H9 (cell line): ENCODE results near the gene RBP4. TPM values are rescaled to one million over a fixed set of nuclear protein-coding genes. Genes with fewer than 3 reads are reported as not detected.

Source experiments
- DNase-seq: peaks from one replicate; pipeline ENCODE4 v3.0.0-alpha.2; 2017
- H2AFZ ChIP-seq: one replicate; pipeline ENCODE4 v1.6.1; 2013; ENCODE audit warnings: mild to moderate bottlenecking, low read length, control low read depth, moderate library complexity
- H2AK5ac ChIP-seq: 2 replicates; pipeline ENCODE4 v1.6.1; 2013; ENCODE audit warnings: low read length, control low read depth, mixed read lengths; ENCODE audit not compliant: insufficient read length
- H2BK120ac ChIP-seq: one replicate; pipeline ENCODE4 v1.6.1; 2013; ENCODE audit warnings: low read depth, mild to moderate bottlenecking, low read length, control low read depth, inconsistent platforms; ENCODE audit not compliant: poor library complexity, severe bottlenecking
- H2BK12ac ChIP-seq: 2 replicates; pipeline ENCODE4 v1.6.1; 2013; ENCODE audit warnings: low read length, control low read depth, mixed read lengths, low read depth; ENCODE audit not compliant: insufficient read length
- H2BK15ac ChIP-seq: 2 replicates; pipeline ENCODE4 v1.6.1; 2013; ENCODE audit warnings: low read depth, low read length, control low read depth
- H2BK20ac ChIP-seq: one replicate; pipeline ENCODE4 v1.6.1; 2013; ENCODE audit warnings: low read depth, mild to moderate bottlenecking, low read length, control low read depth, inconsistent platforms; ENCODE audit not compliant: poor library complexity, severe bottlenecking
- H2BK5ac ChIP-seq: 2 replicates; pipeline ENCODE4 v1.6.1; 2013; ENCODE audit warnings: low read length, control low read depth, mixed read lengths; ENCODE audit not compliant: insufficient read length
- H3K14ac ChIP-seq: 2 replicates; pipeline ENCODE4 v1.6.1; 2013; ENCODE audit warnings: low read length, control low read depth; ENCODE audit not compliant: insufficient read depth
- H3K18ac ChIP-seq: 2 replicates; pipeline ENCODE4 v1.6.1; 2013; ENCODE audit warnings: low read depth, mild to moderate bottlenecking, mixed read lengths, low read length, control low read depth; ENCODE audit not compliant: insufficient read length
- H3K23ac ChIP-seq: 2 replicates; pipeline ENCODE4 v1.6.1; 2013; ENCODE audit warnings: low read length, control low read depth, mixed read lengths, low read depth; ENCODE audit not compliant: insufficient read length
- H3K23me2 ChIP-seq: 2 replicates; pipeline ENCODE4 v1.6.1; 2013; ENCODE audit warnings: low read depth, mild to moderate bottlenecking, mixed read lengths, low read length, control low read depth; ENCODE audit not compliant: insufficient read length, poor library complexity, severe bottlenecking
- H3K27ac ChIP-seq: 2 replicates; pipeline ENCODE4 v1.5.1; 2013; ENCODE audit warnings: low read length, control low read depth, mixed read lengths, low read depth; ENCODE audit not compliant: insufficient read length
- H3K27me3 ChIP-seq: 2 replicates; pipeline ENCODE4 v1.6.1; 2013; ENCODE audit warnings: low read length, control low read depth, inconsistent platforms; ENCODE audit not compliant: insufficient read depth
- H3K4ac ChIP-seq: 2 replicates; pipeline ENCODE4 v1.6.1; 2013; ENCODE audit warnings: low read depth, mild to moderate bottlenecking, control low read depth, inconsistent platforms, low read length, moderate library complexity
- H3K4me1 ChIP-seq: 2 replicates; pipeline ENCODE4 v1.6.1; 2013; ENCODE audit warnings: low read length, control low read depth, inconsistent platforms; ENCODE audit not compliant: insufficient read depth
- H3K4me2 ChIP-seq: 2 replicates; pipeline ENCODE4 v1.6.1; 2013; ENCODE audit warnings: low read length, control low read depth, mixed read lengths; ENCODE audit not compliant: insufficient read length, insufficient read depth
- H3K56ac ChIP-seq: 2 replicates; pipeline ENCODE4 v1.6.1; 2013; ENCODE audit warnings: low read depth, mild to moderate bottlenecking, mixed read lengths, low read length, control low read depth; ENCODE audit not compliant: insufficient read length
- H3K79me1 ChIP-seq: 2 replicates; pipeline ENCODE4 v1.6.1; 2013; ENCODE audit warnings: low read depth, mild to moderate bottlenecking, moderate library complexity, low read length, control low read depth, inconsistent platforms; ENCODE audit not compliant: insufficient read depth, poor library complexity, severe bottlenecking
- H3K79me2 ChIP-seq: 2 replicates; pipeline ENCODE4 v1.6.1; 2013; ENCODE audit warnings: low read length, control low read depth, inconsistent platforms; ENCODE audit not compliant: insufficient read depth
- H3K9ac ChIP-seq: 2 replicates; pipeline ENCODE4 v1.6.1; 2013; ENCODE audit warnings: low read length, control low read depth, mixed read lengths; ENCODE audit not compliant: insufficient read length; ENCODE audit errors: extremely low read depth
- H3K9me3 ChIP-seq: one replicate; pipeline ENCODE4 v1.6.1; 2013; ENCODE audit warnings: low read depth, low read length, inconsistent platforms; ENCODE audit not compliant: control insufficient read depth
- H3T11ph ChIP-seq: one replicate; pipeline ENCODE4 v1.6.1; 2013; ENCODE audit warnings: mild to moderate bottlenecking, low read length, control low read depth, inconsistent platforms
- H4K20me1 ChIP-seq: one replicate; pipeline ENCODE4 v1.6.1; 2013; ENCODE audit not compliant: control insufficient read depth, insufficient read length, insufficient read depth
- H4K5ac ChIP-seq: 2 replicates; pipeline ENCODE4 v1.6.1; 2013; ENCODE audit warnings: low read depth, mild to moderate bottlenecking, mixed read lengths, low read length, control low read depth; ENCODE audit not compliant: insufficient read length
- H4K8ac ChIP-seq: replicated peaks from 2 replicates; pipeline ENCODE4 v1.6.1; 2013; ENCODE audit warnings: low read length, control low read depth, mixed read lengths, low read depth; ENCODE audit not compliant: insufficient read length
- H4K91ac ChIP-seq: 2 replicates; pipeline ENCODE4 v1.6.1; 2013; ENCODE audit warnings: low read depth, mild to moderate bottlenecking, moderate library complexity, mixed read lengths, low read length, control low read depth; ENCODE audit not compliant: insufficient read length
- H3K27ac Mint-ChIP-seq, 3 experiments: 2 replicates in 2 of 3; 3 replicates in 1 of 3; pipeline ENCODE4 v1.8.0; 2020 to 2021; ENCODE audit warnings: mixed read lengths in 3 of 3, mild to moderate bottlenecking in 1 of 3, moderate library complexity in 1 of 3
- H3K27me3 Mint-ChIP-seq: 2 replicates; pipeline ENCODE4 v1.8.0; 2021; ENCODE audit warnings: low read depth, mild to moderate bottlenecking, moderate library complexity, mixed read lengths
- H3K36me3 Mint-ChIP-seq, 3 experiments: 2 replicates in 2 of 3; 3 replicates in 1 of 3; pipeline ENCODE4 v1.8.0; 2020 to 2021; ENCODE audit warnings: low read depth in 3 of 3, mixed read lengths in 3 of 3; ENCODE audit not compliant: insufficient read depth in 1 of 3
- H3K4me1 Mint-ChIP-seq, 2 experiments: 2 replicates each; pipeline ENCODE4 v1.8.0; 2020; ENCODE audit warnings: mixed read lengths in 2 of 2
- H3K4me3 Mint-ChIP-seq, 2 experiments: 2 replicates in 1 of 2; 3 replicates in 1 of 2; pipeline ENCODE4 v1.8.0; 2020 to 2021; ENCODE audit warnings: mild to moderate bottlenecking in 2 of 2, mixed read lengths in 2 of 2, moderate library complexity in 1 of 2
- H3K9me3 Mint-ChIP-seq, 2 experiments: 2 replicates in 1 of 2; 3 replicates in 1 of 2; pipeline ENCODE4 v1.8.0; 2020; ENCODE audit warnings: mild to moderate bottlenecking in 2 of 2, mixed read lengths in 2 of 2, moderate library complexity in 1 of 2
- CTCF ChIP-seq: fragments of 200-600 bp; sonication (generic); conservative IDR thresholded peaks from 3 replicates; pipeline ENCODE4 v1.8.0; 2021; ENCODE audit warnings: antibody characterized with exemption, mild to moderate bottlenecking
- WGBS: extraction: QIAGEN DNeasy Blood & Tissue Kit; methylation state at CpG from one replicate; pipeline ENCODE4 v1.1.7; 2013; ENCODE audit warnings: missing lambda C conversion rate, low lambda C conversion rate, mixed read lengths; ENCODE audit not compliant: insufficient read length; ENCODE audit errors: extremely low coverage; 5-methylcytosine and 5-hydroxymethylcytosine counted together
- total RNA-seq: library from RNA; stranded (reverse); gene quantifications from 2 replicates; pipeline ENCODE4 v1.2.1, GENCODE V29; 2021

RBP4 gene
- total RNA-seq, 1 experiment from 2014 or later = not detected

GRCh38 chr10:93630625-93631557, 29.9 kb upstream of the RBP4 start:
- H3K4ac ChIP-seq = no peak overlapping the region
- H2BK20ac ChIP-seq = no peak overlapping the region
- Mint-ChIP-seq H3K4me3 (peak overlapping the region in 1 of 2 experiments; percentile 48; a peak in 1 of 5 replicates), H3K4me1 (peaks cover 3 to 6% of the 10 kb centered on the region in 2 experiments; a peak in 3 of 4 replicates), H3K27ac (no peak overlapping the region), H3K27me3 (peaks cover 3% of the 10 kb centered on the region), H3K9me3 (no peaks in the 10 kb centered on the region), H3K36me3 (no peaks in the 10 kb centered on the region)
- no peak overlapping the region for H3K23ac ChIP-seq
- H3T11ph ChIP-seq = no peak overlapping the region
- no peak overlapping the region for H3K56ac ChIP-seq
- DNase-seq = no peak
- H3K14ac ChIP-seq = no peak overlapping the region
- H2AFZ ChIP-seq = no peak overlapping the region
- no peak overlapping the region for H3K18ac ChIP-seq
- no peak overlapping the region for H3K27ac ChIP-seq
- no peak overlapping the region for H2BK120ac ChIP-seq
- H2BK5ac ChIP-seq = no peak overlapping the region
- H2BK15ac ChIP-seq = no peak overlapping the region
- H4K5ac ChIP-seq = no peak overlapping the region
- no peaks in the 10 kb centered on the region for H4K20me1 ChIP-seq
- H4K91ac ChIP-seq = no peak overlapping the region
- H3K9ac ChIP-seq = no peak overlapping the region
- no peaks in the 10 kb centered on the region for H3K79me1 ChIP-seq
- H2AK5ac ChIP-seq = no peak overlapping the region
- H3K79me2 ChIP-seq = no peaks in the 10 kb centered on the region
- no peak overlapping the region for H4K8ac ChIP-seq
- no peak for TF ChIP-seq CTCF
- H3K4me2 ChIP-seq = no peak overlapping the region
- H3K23me2 ChIP-seq = no peaks in the 10 kb centered on the region
- H3K4me1 ChIP-seq = no peaks in the 10 kb centered on the region
- no peak overlapping the region for H2BK12ac ChIP-seq
- H3K9me3 ChIP-seq = no peaks in the 10 kb centered on the region
- no CpG with 5 or more reads among the region's 15 CpGs for WGBS
- H3K27me3 ChIP-seq = no peaks in the 10 kb centered on the region
